K562 (cell line): ENCODE results near the gene FXYD4. TPM values are rescaled to one million over a fixed set of nuclear protein-coding genes. Genes with fewer than 3 reads are reported as not detected.

Source experiments
- CCNT2 ChIP-seq: IDR thresholded peaks from 2 replicates; pipeline ENCODE4 v1.6.1; 2011; ENCODE audit warnings: borderline replicate concordance, low read depth, mild to moderate bottlenecking, moderate library complexity, mixed read lengths, low read length; ENCODE audit not compliant: insufficient read length; ENCODE audit errors: extremely low read depth
- COPS2 ChIP-seq: fragments of 450-650 bp; conservative IDR thresholded peaks from 2 replicates; pipeline ENCODE4 v1.6.1; 2016; ENCODE audit warnings: mild to moderate bottlenecking, moderate library complexity
- CREB5 ChIP-seq: fragments of 250-450 bp; sonication (Bioruptor Pico); IDR thresholded peaks from 2 replicates; pipeline ENCODE4 v1.5.0; 2020; ENCODE audit warnings: mild to moderate bottlenecking
- EWSR1 ChIP-seq: fragments of 450-650 bp; IDR thresholded peaks from 2 replicates; pipeline ENCODE4 v1.6.1; 2018; ENCODE audit warnings: borderline replicate concordance, mild to moderate bottlenecking, low read depth, moderate library complexity; ENCODE audit not compliant: partially characterized antibody
- EZH2 ChIP-seq: IDR thresholded peaks from 2 replicates; pipeline ENCODE4 v1.6.1; 2012; ENCODE audit warnings: low read depth, mild to moderate bottlenecking, inconsistent platforms, low read length, borderline replicate concordance
- FOXA3 ChIP-seq, 2 experiments: fragments of 450-650 bp in 1 of 2; sonication (generic) in 1 of 2; formaldehyde crosslinking; IDR thresholded peaks in 1 of 2; conservative IDR thresholded peaks in 1 of 2; 2 replicates each; pipeline versions ENCODE4 v1.4.0 to v1.8.0; 2020 to 2022; ENCODE audit warnings: mild to moderate bottlenecking in 2 of 2, missing genetic modification reagents in 1 of 2
- FOXP1 ChIP-seq: sonication (generic); formaldehyde crosslinking; IDR thresholded peaks from 2 replicates; pipeline ENCODE4 v1.8.0; 2022; ENCODE audit warnings: mild to moderate bottlenecking, missing genetic modification reagents
- GATA2 ChIP-seq: sonication (generic); formaldehyde crosslinking; IDR thresholded peaks from 2 replicates; pipeline ENCODE4 v1.4.0; 2020; ENCODE audit warnings: mild to moderate bottlenecking, missing genetic modification reagents
- IRF1 ChIP-seq: sonication (generic); formaldehyde crosslinking; IDR thresholded peaks from 2 replicates; pipeline ENCODE4 v1.8.0; 2022; ENCODE audit warnings: missing genetic modification reagents, mild to moderate bottlenecking, borderline replicate concordance
- KLF16 ChIP-seq: IDR thresholded peaks from 2 replicates; pipeline ENCODE4 v1.6.1; 2016; ENCODE audit warnings: antibody characterized with exemption
- MTA3 ChIP-seq: fragments of 450-650 bp; formaldehyde crosslinking; IDR thresholded peaks from 2 replicates; pipeline ENCODE4 v1.6.1; 2017; ENCODE audit warnings: mild to moderate bottlenecking, borderline replicate concordance
- SMC3 ChIP-seq: conservative IDR thresholded peaks from 2 replicates; pipeline ENCODE4 v1.6.1; 2011; ENCODE audit warnings: low read depth, low read length, improper control_type of control experiment; ENCODE audit not compliant: insufficient read depth
- SP2 ChIP-seq: IDR thresholded peaks from 2 replicates; pipeline ENCODE4 v1.6.1; 2011; ENCODE audit warnings: mild to moderate bottlenecking, low read depth, low read length, moderate library complexity; ENCODE audit not compliant: poor library complexity, severe bottlenecking; ENCODE audit errors: extremely low read depth
- STAT5A ChIP-seq: IDR thresholded peaks from 2 replicates; pipeline ENCODE4 v1.6.1; 2012; ENCODE audit warnings: low read length, inconsistent platforms, borderline replicate concordance
- STAT5B ChIP-seq: fragments of 250-450 bp; sonication (Bioruptor Pico); IDR thresholded peaks from 2 replicates; pipeline ENCODE4 v1.8.0; 2021; ENCODE audit warnings: mild to moderate bottlenecking, inconsistent platforms
- TBL1XR1 ChIP-seq, 2 experiments: IDR thresholded peaks; 2 replicates each; pipeline ENCODE4 v1.6.1; 2012; ENCODE audit warnings: improper control_type of control experiment in 2 of 2, low read length in 2 of 2, mild to moderate bottlenecking in 1 of 2
- TBP ChIP-seq: optimal IDR thresholded peaks from 2 replicates; pipeline ENCODE3; 2011; ENCODE audit warnings: low read depth, low read length, improper control_type of control experiment
- ZNF184 ChIP-seq: sonication (generic); formaldehyde crosslinking; IDR thresholded peaks from 2 replicates; pipeline ENCODE4 v1.5.0; 2020; ENCODE audit warnings: missing genetic modification reagents
- ZNF232 ChIP-seq: sonication (generic); formaldehyde crosslinking; IDR thresholded peaks from 2 replicates; pipeline ENCODE4 v1.8.0; 2022; ENCODE audit warnings: mild to moderate bottlenecking, missing genetic modification reagents
- polyA plus RNA-seq, 8 experiments: library from polyadenylated mRNA; depleted of rRNA in 4 of 8; stranded (reverse) in 5 of 8; unstranded in 3 of 8; fragments of >200 nt; fragmentation: Nextera tagmentation in 2 of 8; fragmentation: Illumina TruSeq in 1 of 8; extraction: Ambion mirVana in 2 of 8; extraction: Trizol in 1 of 8; gene quantifications; 2 replicates each; pipeline versions ENCODE4 v1.2.1 to v1.2.3, GENCODE V29; 2011 to 2014; ENCODE audit warnings: inconsistent platforms in 1 of 8, missing spikeins in 1 of 8
- total RNA-seq, 7 experiments: library from RNA; depleted of rRNA in 6 of 7; stranded (reverse); fragments of >200 nt in 6 of 7; fragmentation: Illumina TruSeq in 2 of 7; extraction: Trizol in 2 of 7; gene quantifications; 2 replicates each; pipeline versions ENCODE4 v1.2.1 to v1.2.3, GENCODE V29; 2011 to 2021; ENCODE audit warnings: low replicate concordance in 1 of 7
- TF ChIP-seq, protein P1 (sequence below): sonication (generic); formaldehyde crosslinking; IDR thresholded peaks from 2 replicates; pipeline ENCODE4 v1.4.0; 2020; ENCODE audit warnings: mild to moderate bottlenecking, missing genetic modification reagents
- TF ChIP-seq, protein P2 (sequence below): fragments of 450-650 bp; formaldehyde crosslinking; IDR thresholded peaks from 2 replicates; pipeline ENCODE4 v1.4.0; 2020; ENCODE audit warnings: mild to moderate bottlenecking, moderate library complexity

Gene FXYD4
- total and polyA plus RNA-seq, 9 of the 15 experiments (the other 6 are each of a cell fraction or from before 2014, with no cell fraction given) = not detected

DNA sequence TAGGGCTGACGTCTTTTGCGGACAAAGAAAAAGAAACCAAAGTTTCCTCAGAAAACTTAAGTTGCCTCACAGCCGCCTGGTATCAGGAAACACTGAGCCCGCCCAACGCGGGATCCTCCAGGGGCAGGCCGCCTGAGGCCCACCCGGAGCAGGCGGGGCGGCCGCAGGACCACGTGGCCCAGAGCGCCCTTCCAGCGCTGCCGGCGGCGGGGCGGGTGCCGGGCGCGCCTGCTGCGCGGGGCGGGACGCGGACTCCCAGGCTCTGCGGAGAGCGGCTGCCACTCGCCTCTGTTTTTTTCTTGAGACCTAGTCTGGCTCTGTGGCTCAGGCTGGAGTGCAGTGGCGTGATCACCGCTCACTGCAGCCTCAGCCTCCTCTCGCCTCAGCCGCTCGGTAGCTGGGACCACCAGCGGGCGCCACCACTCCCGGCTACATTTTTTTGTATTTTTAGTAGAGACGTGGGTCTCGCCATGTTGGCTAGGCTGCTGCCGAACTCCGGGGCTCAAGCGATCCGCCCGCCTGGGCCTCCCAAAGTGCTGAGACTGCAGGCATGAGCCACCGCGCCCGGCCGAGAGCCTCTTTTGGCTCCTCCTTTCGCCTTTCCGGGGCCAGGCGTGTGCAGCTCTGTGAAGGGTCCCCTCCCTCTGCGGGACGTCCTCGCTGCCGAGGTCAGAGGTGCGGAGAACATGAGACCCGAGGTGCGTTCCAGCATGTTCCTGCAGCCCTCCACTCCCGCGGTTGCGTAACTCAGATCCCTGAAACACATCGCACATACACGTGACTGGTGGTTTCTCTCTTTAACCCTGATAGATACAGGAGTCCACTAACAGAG, 49.1 kb downstream of the FXYD4 start (continued):
- TF ChIP-seq IRF1 (CRISPR knock-in tag) = no peak
- TF ChIP-seq, protein P1, sequence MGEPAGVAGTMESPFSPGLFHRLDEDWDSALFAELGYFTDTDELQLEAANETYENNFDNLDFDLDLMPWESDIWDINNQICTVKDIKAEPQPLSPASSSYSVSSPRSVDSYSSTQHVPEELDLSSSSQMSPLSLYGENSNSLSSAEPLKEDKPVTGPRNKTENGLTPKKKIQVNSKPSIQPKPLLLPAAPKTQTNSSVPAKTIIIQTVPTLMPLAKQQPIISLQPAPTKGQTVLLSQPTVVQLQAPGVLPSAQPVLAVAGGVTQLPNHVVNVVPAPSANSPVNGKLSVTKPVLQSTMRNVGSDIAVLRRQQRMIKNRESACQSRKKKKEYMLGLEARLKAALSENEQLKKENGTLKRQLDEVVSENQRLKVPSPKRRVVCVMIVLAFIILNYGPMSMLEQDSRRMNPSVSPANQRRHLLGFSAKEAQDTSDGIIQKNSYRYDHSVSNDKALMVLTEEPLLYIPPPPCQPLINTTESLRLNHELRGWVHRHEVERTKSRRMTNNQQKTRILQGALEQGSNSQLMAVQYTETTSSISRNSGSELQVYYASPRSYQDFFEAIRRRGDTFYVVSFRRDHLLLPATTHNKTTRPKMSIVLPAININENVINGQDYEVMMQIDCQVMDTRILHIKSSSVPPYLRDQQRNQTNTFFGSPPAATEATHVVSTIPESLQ = 0 out of 2 replicates have a peak, but pooled peaks have one; percentile 75
- TF ChIP-seq ZNF232 (CRISPR knock-in tag) = no peak
- no peak for TF ChIP-seq SMC3
- no peak for TF ChIP-seq STAT5A
- TF ChIP-seq FOXP1 (CRISPR knock-in tag) = no peak; the same call in 1 of the 2 replicates
- peak; percentile 52 for TF ChIP-seq TBP
- TF ChIP-seq CREB5 (CRISPR knock-in tag) = no peak
- no peak for TF ChIP-seq SP2
- 0 out of 4 replicates have a peak, but pooled peaks of 1 of the 2 experiments have one; percentile 65 for TF ChIP-seq FOXA3 (CRISPR knock-in tag; conservative IDR thresholded peaks at IDR 0.05 in 1 of 2, IDR thresholded peaks at IDR 0.05 in 1 of 2)
- no peak for TF ChIP-seq ZNF184 (CRISPR knock-in tag)
- no peak for TF ChIP-seq TBL1XR1 (IDR thresholded peaks at IDR 0.05; ENCODE audit: low read length in 2 of 2)
- TF ChIP-seq EZH2 = no peak
- no peak for TF ChIP-seq EWSR1
- TF ChIP-seq GATA2 = no peak
- no peak for TF ChIP-seq STAT5B
- TF ChIP-seq MTA3 = 0 out of 2 replicates have a peak, but pooled peaks have one; percentile 54
- TF ChIP-seq COPS2 = no peak
- TF ChIP-seq, protein P2, sequence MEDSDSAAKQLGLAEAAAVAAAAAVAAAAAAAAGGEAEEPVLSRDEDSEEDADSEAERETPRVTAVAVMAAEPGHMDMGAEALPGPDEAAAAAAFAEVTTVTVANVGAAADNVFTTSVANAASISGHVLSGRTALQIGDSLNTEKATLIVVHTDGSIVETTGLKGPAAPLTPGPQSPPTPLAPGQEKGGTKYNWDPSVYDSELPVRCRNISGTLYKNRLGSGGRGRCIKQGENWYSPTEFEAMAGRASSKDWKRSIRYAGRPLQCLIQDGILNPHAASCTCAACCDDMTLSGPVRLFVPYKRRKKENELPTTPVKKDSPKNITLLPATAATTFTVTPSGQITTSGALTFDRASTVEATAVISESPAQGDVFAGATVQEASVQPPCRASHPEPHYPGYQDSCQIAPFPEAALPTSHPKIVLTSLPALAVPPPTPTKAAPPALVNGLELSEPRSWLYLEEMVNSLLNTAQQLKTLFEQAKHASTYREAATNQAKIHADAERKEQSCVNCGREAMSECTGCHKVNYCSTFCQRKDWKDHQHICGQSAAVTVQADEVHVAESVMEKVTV (CRISPR knock-in tag) = peak; percentile 14; the same call in 1 of the 2 replicates
- peak; percentile 85 for TF ChIP-seq CCNT2
- no peak for TF ChIP-seq KLF16
